K562 (cell line): ENCODE data around the gene INO80C. TPM values are rescaled to one million over a fixed set of nuclear protein-coding genes. Genes with fewer than 3 reads are reported as not detected.
A peak's percentile ranks its signal among the peaks of the same experiment; 100 is the strongest.

Experiments
- ATAC-seq: fragments of 200-7000 bp; cut with Tn5 transposase; 3 replicates; pipeline ENCODE4 v1.9.1; 2020; ENCODE audit warnings: moderate library complexity
- BruUV-seq: library from RNA; stranded (reverse); fragments of 400-500 nt; replicated peaks from 2 replicates; lab custom pipeline; 2021; lab: Mats Ljungman, UMichigan
- CTCF ChIA-PET: fragments of 300-600 bp; formaldehyde crosslinking; extraction: SDS; loops from one replicate; lab custom pipeline; 2021; ENCODE audit warnings: low intra/inter-chr PET ratio; lab: Yijun Ruan, JAX
- POLR2A ChIA-PET: fragments of 300-600, 350-650 bp; sonication (Branson Sonifier 250); formaldehyde crosslinking; extraction: SDS; loops from one replicate; lab custom pipeline; 2021; ENCODE audit warnings: antibody characterized with exemption, inconsistent platforms; lab: Yijun Ruan, JAX
- DNase-seq, 4 experiments: peaks; one replicate each; pipeline versions ENCODE4 v3.0.0 to v3.0.0-alpha.2; 2011 to 2018; ENCODE audit warnings: low spot score in 3 of 4, mixed read lengths in 3 of 4; ENCODE audit errors: extremely low read depth in 1 of 4
- FAIRE-seq: peaks from 2 replicates; lab custom pipeline; 2011; peaks lifted over from hg19 to GRCh38; lab: Jason Lieb, UNC
- H2AFZ ChIP-seq: 2 replicates; pipeline ENCODE4 v1.6.0; 2011; ENCODE audit warnings: low read depth, low read length, control low read depth, inconsistent platforms
- H3K27ac ChIP-seq: fragments of 200-600 bp; 3 replicates; pipeline ENCODE4 v1.8.0; 2011; ENCODE audit warnings: low read depth, mild to moderate bottlenecking, control low read depth, inconsistent platforms, low read length, moderate library complexity, mixed read lengths; ENCODE audit errors: extremely low read depth
- H3K27me3 ChIP-seq, 2 experiments: fragments of 300-600 bp in 1 of 2; 2 replicates in 1 of 2; 3 replicates in 1 of 2; pipeline versions ENCODE4 v1.6.0 to v1.8.0; 2011; ENCODE audit warnings: inconsistent platforms in 2 of 2, low read length in 2 of 2, mild to moderate bottlenecking in 1 of 2, mixed read lengths in 1 of 2, moderate library complexity in 1 of 2; ENCODE audit not compliant: control insufficient read depth in 2 of 2, insufficient read depth in 2 of 2
- H3K36me3 ChIP-seq: fragments of 300-600 bp; 3 replicates; pipeline ENCODE4 v1.8.0; 2011; ENCODE audit warnings: mild to moderate bottlenecking, low read length, inconsistent platforms; ENCODE audit not compliant: control insufficient read depth, insufficient read depth
- H3K4me1 ChIP-seq, 2 experiments: fragments of 200-600 bp in 1 of 2; replicated peaks in 1 of 2; 2 replicates in 1 of 2; 3 replicates in 1 of 2; pipeline versions ENCODE4 v1.5.1 to v1.8.0; 2011; ENCODE audit warnings: inconsistent platforms in 2 of 2, low read length in 2 of 2, mild to moderate bottlenecking in 1 of 2, mixed read lengths in 1 of 2, moderate library complexity in 1 of 2; ENCODE audit not compliant: control insufficient read depth in 2 of 2, insufficient read depth in 2 of 2
- H3K4me2 ChIP-seq: 2 replicates; pipeline ENCODE4 v1.6.1; 2011; ENCODE audit warnings: low read length, control low read depth, inconsistent platforms, mixed read lengths; ENCODE audit not compliant: insufficient read depth
- H3K4me3 ChIP-seq: fragments of 200-600 bp; sonication (generic), shearing (Covaris generic); 2 replicates; pipeline ENCODE4 v1.5.1; 2016; ENCODE audit warnings: control low read depth, inconsistent platforms
- H3K79me2 ChIP-seq: fragments of 200-600 bp; 3 replicates; pipeline ENCODE4 v1.8.0; 2011; ENCODE audit warnings: low read length, inconsistent platforms; ENCODE audit not compliant: control insufficient read depth, insufficient read depth
- H3K9ac ChIP-seq, 2 experiments: 2 replicates each; pipeline versions ENCODE4 v1.6.0 to v1.6.1; 2011; ENCODE audit warnings: low read depth in 2 of 2, low read length in 2 of 2, control low read depth in 1 of 2, inconsistent platforms in 1 of 2, mild to moderate bottlenecking in 1 of 2, mixed read lengths in 1 of 2; ENCODE audit not compliant: insufficient read depth in 1 of 2
- H3K9me1 ChIP-seq: one replicate; pipeline ENCODE4 v1.6.0; 2011; ENCODE audit warnings: inconsistent platforms, mild to moderate bottlenecking, low read length, moderate library complexity; ENCODE audit not compliant: control insufficient read depth, insufficient read depth
- H3K9me3 ChIP-seq: replicated peaks from 2 replicates; pipeline ENCODE4 v1.5.1; 2011; ENCODE audit warnings: low read depth, low read length, inconsistent platforms; ENCODE audit not compliant: control insufficient read depth, insufficient read depth
- H4K20me1 ChIP-seq: replicated peaks from 2 replicates; pipeline ENCODE4 v1.6.1; 2011; ENCODE audit warnings: low read length, inconsistent platforms, mixed read lengths; ENCODE audit not compliant: control insufficient read depth, insufficient read depth
- FOXJ3 ChIP-seq: sonication (generic); formaldehyde crosslinking; IDR thresholded peaks from 2 replicates; pipeline ENCODE4 v1.4.0; 2020; ENCODE audit warnings: mild to moderate bottlenecking, missing genetic modification reagents
- HNRNPH1 ChIP-seq: fragments of 200-400 bp; formaldehyde crosslinking; optimal IDR thresholded peaks from 2 replicates; pipeline ENCODE3; 2017; ENCODE audit warnings: low read depth, mild to moderate bottlenecking, low read length, moderate library complexity
- MCM5 ChIP-seq: fragments of 450-650 bp; IDR thresholded peaks from 2 replicates; pipeline ENCODE4 v1.6.1; 2016; ENCODE audit warnings: low read depth
- MTA2 ChIP-seq: fragments of 450-650 bp; IDR thresholded peaks from 2 replicates; pipeline ENCODE4 v1.6.1; 2016; ENCODE audit warnings: low read depth
- SFPQ ChIP-seq: fragments of 200-400 bp; formaldehyde crosslinking; IDR thresholded peaks from 2 replicates; pipeline ENCODE4 v1.6.1; 2017; ENCODE audit warnings: mild to moderate bottlenecking, low read depth, low read length, moderate library complexity
- SRSF9 ChIP-seq: fragments of 200-400 bp; formaldehyde crosslinking; IDR thresholded peaks from 2 replicates; pipeline ENCODE4 v1.6.1; 2017; ENCODE audit warnings: low read depth, low read length, borderline replicate concordance
- TEAD1 ChIP-seq, 2 experiments: fragments of 450-650 bp in 1 of 2; sonication (generic) in 1 of 2; formaldehyde crosslinking; IDR thresholded peaks; 2 replicates each; pipeline versions ENCODE4 v1.4.0 to v1.8.0; 2020 to 2022; ENCODE audit warnings: mild to moderate bottlenecking in 2 of 2, missing genetic modification reagents in 1 of 2
- TEAD4 ChIP-seq, 2 experiments: sonication (generic) in 1 of 2; formaldehyde crosslinking in 1 of 2; IDR thresholded peaks; 2 replicates each; pipeline versions ENCODE4 v1.6.1 to v1.8.0; 2012 to 2022; ENCODE audit warnings: borderline replicate concordance in 1 of 2, inconsistent platforms in 1 of 2, low read length in 1 of 2, mild to moderate bottlenecking in 1 of 2, missing genetic modification reagents in 1 of 2
- TOE1 ChIP-seq, 2 experiments: fragments of 450-650 bp in 1 of 2; sonication (generic) in 1 of 2; formaldehyde crosslinking in 1 of 2; IDR thresholded peaks; 2 replicates each; pipeline versions ENCODE4 v1.7.1 to v1.8.0; 2016 to 2022; ENCODE audit warnings: borderline replicate concordance in 2 of 2, mild to moderate bottlenecking in 2 of 2, antibody characterized with exemption in 1 of 2, inconsistent platforms in 1 of 2, low read depth in 1 of 2, missing genetic modification reagents in 1 of 2, moderate library complexity in 1 of 2
- ZNF124 ChIP-seq: sonication (generic); formaldehyde crosslinking; IDR thresholded peaks from 2 replicates; pipeline ENCODE4 v1.8.1; 2022; ENCODE audit warnings: missing genetic modification reagents
- ZNF24 ChIP-seq: fragments of 450-650 bp; IDR thresholded peaks from 2 replicates; pipeline ENCODE4 v1.6.1; 2016
- ZNF778 ChIP-seq: fragments of 450-650 bp; formaldehyde crosslinking; IDR thresholded peaks from 2 replicates; pipeline ENCODE4 v1.4.0; 2020; ENCODE audit warnings: mild to moderate bottlenecking, moderate library complexity
- WGBS: fragments of 100-300 bp; shearing (Covaris generic); methylation state at CpG from one replicate; pipeline ENCODE4 v1.1.6; 2016; ENCODE audit warnings: low coverage, mixed read lengths; ENCODE audit not compliant: insufficient coverage; ENCODE audit errors: missing lambda C conversion rate; 5-methylcytosine and 5-hydroxymethylcytosine counted together
- in situ Hi-C: fragments of 300-500 bp; cut with MboI; formaldehyde crosslinking; loops from 4 replicates; pipeline ENCODE4 v1.15.0; 2018; ENCODE audit warnings: inconsistent platforms, mixed read lengths
- intact Hi-C: fragments of 100-400 bp; cut with micrococcal nuclease; formaldehyde crosslinking; loops from 2 replicates; pipeline ENCODE4 v1.14.2; 2022
- polyA plus RNA-seq, 8 experiments: library from polyadenylated mRNA; depleted of rRNA in 4 of 8; stranded (reverse) in 5 of 8; unstranded in 3 of 8; fragments of >200 nt; fragmentation: Nextera tagmentation in 2 of 8; fragmentation: Illumina TruSeq in 1 of 8; extraction: Ambion mirVana in 2 of 8; extraction: Trizol in 1 of 8; gene quantifications; 2 replicates each; pipeline versions ENCODE4 v1.2.1 to v1.2.3, GENCODE V29; 2011 to 2014; ENCODE audit warnings: inconsistent platforms in 1 of 8, missing spikeins in 1 of 8
- total RNA-seq, 7 experiments: library from RNA; depleted of rRNA in 6 of 7; stranded (reverse); fragments of >200 nt in 6 of 7; fragmentation: Illumina TruSeq in 2 of 7; extraction: Trizol in 2 of 7; gene quantifications; 2 replicates each; pipeline versions ENCODE4 v1.2.1 to v1.2.3, GENCODE V29; 2011 to 2021; ENCODE audit warnings: low replicate concordance in 1 of 7

The INO80C gene
- total and polyA plus RNA-seq, 9 of the 15 experiments (the other 6 are each of a cell fraction or from before 2014, with no cell fraction given) = 14.3 to 53.3 (median 46.6) TPM

DNA sequence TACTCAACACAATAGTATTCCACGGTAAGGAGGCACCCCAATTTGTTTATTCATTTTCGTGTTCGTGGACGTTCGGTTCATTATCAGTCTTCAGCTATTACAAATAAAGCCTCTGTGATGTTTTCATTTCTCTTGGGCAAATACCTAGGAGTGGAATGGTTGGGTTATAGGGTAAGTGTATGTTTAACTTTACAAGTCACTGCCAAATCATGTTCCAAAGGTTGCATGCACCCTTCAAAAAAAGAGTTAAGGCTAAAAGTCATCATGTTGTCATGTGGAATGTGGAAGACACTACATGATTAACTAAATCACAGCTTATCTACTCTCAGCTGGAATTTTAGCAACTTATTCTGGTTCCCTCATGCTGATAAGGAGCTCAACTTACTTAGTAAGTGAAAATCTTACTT is 15.8 kb downstream of the INO80C start (continued):
- peak in 1 of 2 experiments; percentile 76; a peak in 1 of 4 replicates for TF ChIP-seq TEAD1 (CRISPR knock-in tag; IDR thresholded peaks at IDR 0.05)
- no peak for TF ChIP-seq TOE1 (IDR thresholded peaks at IDR 0.05; ENCODE audit: borderline replicate concordance)
- no peak for TF ChIP-seq TOE1 (CRISPR knock-in tag; IDR thresholded peaks at IDR 0.05; ENCODE audit: borderline replicate concordance, low read depth)
- TF ChIP-seq ZNF124 (CRISPR knock-in tag) = no peak

GRCh38 chr18:35479911-35480586 is 17.7 kb downstream of the INO80C start:
- no TSS peak for BruUV-seq
- Histone ChIP-seq H3K27ac (no peak overlapping the region), H3K4me2 (no peak overlapping the region), H3K9me3 (no peaks in the 10 kb centered on the region), H3K27me3 (no peaks in the 10 kb centered on the region), H3K4me1 (no peaks in the 10 kb centered on the region; a peak in 1 of 5 replicates), H4K20me1 (no peaks in the 10 kb centered on the region), H3K9ac (no peak overlapping the region), H3K4me3 (no peak overlapping the region), H2AFZ (no peak overlapping the region), H3K36me3 (0 out of 3 replicates have a peak, but pooled peaks cover 4% of the 10 kb centered on the region), H3K9me1 (no peaks in the 10 kb centered on the region), H3K79me2 (no peaks in the 10 kb centered on the region)
- WGBS = 53% methylated on average over 1 of the region's 1 CpG
- no peak for TF ChIP-seq MCM5
- no peak for TF ChIP-seq ZNF24
- TF ChIP-seq HNRNPH1 = no peak
- TF ChIP-seq FOXJ3 (CRISPR knock-in tag) = no peak
- no peak for TF ChIP-seq SRSF9
- TF ChIP-seq MTA2 = no peak
- no peak for TF ChIP-seq TEAD4 (IDR thresholded peaks at IDR 0.05; ENCODE audit: low read length)
- no peak for TF ChIP-seq TEAD4 (CRISPR knock-in tag; IDR thresholded peaks at IDR 0.05; ENCODE audit: borderline replicate concordance)
- no peak for TF ChIP-seq SFPQ
- no peak for TF ChIP-seq ZNF778 (CRISPR knock-in tag)
- ChIA-PET CTCF (no interaction called here), POLR2A (interaction anchor here (1.3 kb wide), 1 partner anchor 17 kb away, joined by 3 read pairs; no protein-coding TSS in a partner anchor)
- in situ Hi-C loops (no loop called here), intact Hi-C loops (no loop called here)
- ATAC-seq = no peak
- no peak for FAIRE-seq
- no peak for DNase-seq
